ENCODE measurements around the gene NLRC5. TPM values are rescaled to one million over a fixed set of nuclear protein-coding genes. Genes with fewer than 3 reads are reported as not detected.

NLRC5 gene
- total and polyA plus RNA-seq, 9 of the 15 experiments (the other 6 are each of a cell fraction or from before 2014, with no cell fraction given), result 0.59 to 0.71 TPM; not detected in 7

DNA sequence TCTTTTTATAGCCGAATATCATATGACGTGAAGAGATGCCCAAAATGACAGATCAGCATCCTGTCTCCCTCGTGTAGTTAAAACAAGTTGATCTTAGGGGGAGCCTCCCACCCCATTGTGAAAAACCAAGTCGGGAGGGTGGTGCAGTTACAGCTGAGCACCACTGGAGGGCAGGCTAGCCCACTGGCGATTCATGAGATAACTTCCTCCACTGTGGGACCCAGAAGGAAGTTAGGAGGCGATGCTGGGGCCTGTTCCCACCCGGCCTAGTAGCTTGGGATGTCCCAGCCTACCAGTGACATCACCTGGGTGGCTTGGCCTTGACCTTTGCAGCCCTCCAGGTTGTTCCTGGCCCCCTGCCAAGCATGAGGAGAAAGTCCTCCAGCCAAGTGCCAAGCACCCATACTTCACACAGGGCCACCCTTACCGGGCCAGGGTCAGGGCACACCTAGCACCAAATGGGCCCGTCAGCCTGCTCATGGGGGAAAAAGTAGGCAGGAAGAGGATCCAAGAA is 95.0 kb downstream of the NLRC5 start (continued):
- TF ChIP-seq, protein P1, sequence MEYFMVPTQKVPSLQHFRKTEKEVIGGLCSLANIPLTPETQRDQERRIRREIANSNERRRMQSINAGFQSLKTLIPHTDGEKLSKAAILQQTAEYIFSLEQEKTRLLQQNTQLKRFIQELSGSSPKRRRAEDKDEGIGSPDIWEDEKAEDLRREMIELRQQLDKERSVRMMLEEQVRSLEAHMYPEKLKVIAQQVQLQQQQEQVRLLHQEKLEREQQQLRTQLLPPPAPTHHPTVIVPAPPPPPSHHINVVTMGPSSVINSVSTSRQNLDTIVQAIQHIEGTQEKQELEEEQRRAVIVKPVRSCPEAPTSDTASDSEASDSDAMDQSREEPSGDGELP (CRISPR knock-in tag; IDR thresholded peaks at IDR 0.05; ENCODE audit: borderline replicate concordance), result peak; percentile 52
- TF ChIP-seq CBFB (CRISPR knock-in tag; IDR thresholded peaks at IDR 0.05) (no peak), SREBF1 (IDR thresholded peaks at IDR 0.05; ENCODE audit: borderline replicate concordance, low read depth, low read length) (no peak), SIRT6 (IDR thresholded peaks at IDR 0.05; ENCODE audit: low read depth, low read length) (no peak), NFIX (CRISPR knock-in tag; IDR thresholded peaks at IDR 0.05; ENCODE audit: low read depth) (peak; percentile 50; the same call in 1 of the 2 replicates), SAFB (IDR thresholded peaks at IDR 0.05; ENCODE audit: borderline replicate concordance, low read depth, low read length) (no peak), POLR2H (tag; IDR thresholded peaks at IDR 0.05; ENCODE audit: low read depth) (no peak), ZNF384 (IDR thresholded peaks at IDR 0.05; ENCODE audit: low read depth, low read length) (0 out of 2 replicates have a peak, but pooled peaks have one; percentile 16), HLTF (IDR thresholded peaks at IDR 0.05) (no peak), ATF1 (CRISPR knock-in tag; IDR thresholded peaks at IDR 0.05) (no peak), ATF1 (tag; IDR thresholded peaks at IDR 0.05) (0 out of 2 replicates have a peak, but pooled peaks have one; percentile 16), EWSR1 (IDR thresholded peaks at IDR 0.05; ENCODE audit: borderline replicate concordance, low read depth, partially characterized antibody) (no peak), NFIC (IDR thresholded peaks at IDR 0.05) (peak; percentile 92), ETV1 (tag; conservative IDR thresholded peaks at IDR 0.05; ENCODE audit: low read depth) (0 out of 2 replicates have a peak, but pooled peaks have one; percentile 42), CSDE1 (IDR thresholded peaks at IDR 0.05) (no peak), ZNF347 (CRISPR knock-in tag; IDR thresholded peaks at IDR 0.05; ENCODE audit: low read depth) (no peak), ZNF316 (IDR thresholded peaks at IDR 0.05) (peak; percentile 60; the same call in 1 of the 2 replicates), PCBP1 (IDR thresholded peaks at IDR 0.05; ENCODE audit: low read depth, low read length, poor library complexity, severe bottlenecking) (no peak), MED1 (CRISPR knock-in tag; IDR thresholded peaks at IDR 0.05; ENCODE audit: borderline replicate concordance) (no peak)
- TF ChIP-seq, protein P2, sequence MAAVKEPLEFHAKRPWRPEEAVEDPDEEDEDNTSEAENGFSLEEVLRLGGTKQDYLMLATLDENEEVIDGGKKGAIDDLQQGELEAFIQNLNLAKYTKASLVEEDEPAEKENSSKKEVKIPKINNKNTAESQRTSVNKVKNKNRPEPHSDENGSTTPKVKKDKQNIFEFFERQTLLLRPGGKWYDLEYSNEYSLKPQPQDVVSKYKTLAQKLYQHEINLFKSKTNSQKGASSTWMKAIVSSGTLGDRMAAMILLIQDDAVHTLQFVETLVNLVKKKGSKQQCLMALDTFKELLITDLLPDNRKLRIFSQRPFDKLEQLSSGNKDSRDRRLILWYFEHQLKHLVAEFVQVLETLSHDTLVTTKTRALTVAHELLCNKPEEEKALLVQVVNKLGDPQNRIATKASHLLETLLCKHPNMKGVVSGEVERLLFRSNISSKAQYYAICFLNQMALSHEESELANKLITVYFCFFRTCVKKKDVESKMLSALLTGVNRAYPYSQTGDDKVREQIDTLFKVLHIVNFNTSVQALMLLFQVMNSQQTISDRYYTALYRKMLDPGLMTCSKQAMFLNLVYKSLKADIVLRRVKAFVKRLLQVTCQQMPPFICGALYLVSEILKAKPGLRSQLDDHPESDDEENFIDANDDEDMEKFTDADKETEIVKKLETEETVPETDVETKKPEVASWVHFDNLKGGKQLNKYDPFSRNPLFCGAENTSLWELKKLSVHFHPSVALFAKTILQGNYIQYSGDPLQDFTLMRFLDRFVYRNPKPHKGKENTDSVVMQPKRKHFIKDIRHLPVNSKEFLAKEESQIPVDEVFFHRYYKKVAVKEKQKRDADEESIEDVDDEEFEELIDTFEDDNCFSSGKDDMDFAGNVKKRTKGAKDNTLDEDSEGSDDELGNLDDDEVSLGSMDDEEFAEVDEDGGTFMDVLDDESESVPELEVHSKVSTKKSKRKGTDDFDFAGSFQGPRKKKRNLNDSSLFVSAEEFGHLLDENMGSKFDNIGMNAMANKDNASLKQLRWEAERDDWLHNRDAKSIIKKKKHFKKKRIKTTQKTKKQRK (IDR thresholded peaks at IDR 0.05; ENCODE audit: borderline replicate concordance, low read depth, low read length), result no peak
- TF ChIP-seq, protein P3, sequence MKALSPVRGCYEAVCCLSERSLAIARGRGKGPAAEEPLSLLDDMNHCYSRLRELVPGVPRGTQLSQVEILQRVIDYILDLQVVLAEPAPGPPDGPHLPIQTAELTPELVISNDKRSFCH (CRISPR knock-in tag; IDR thresholded peaks at IDR 0.05), result no peak
- TF ChIP-seq, protein P3 (tag; IDR thresholded peaks at IDR 0.05), result no peak
- TF ChIP-seq, protein P4, sequence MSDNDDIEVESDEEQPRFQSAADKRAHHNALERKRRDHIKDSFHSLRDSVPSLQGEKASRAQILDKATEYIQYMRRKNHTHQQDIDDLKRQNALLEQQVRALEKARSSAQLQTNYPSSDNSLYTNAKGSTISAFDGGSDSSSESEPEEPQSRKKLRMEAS (CRISPR knock-in tag; IDR thresholded peaks at IDR 0.05), result 0 out of 2 replicates have a peak, but pooled peaks have one; percentile 17
- TF ChIP-seq, protein P5, sequence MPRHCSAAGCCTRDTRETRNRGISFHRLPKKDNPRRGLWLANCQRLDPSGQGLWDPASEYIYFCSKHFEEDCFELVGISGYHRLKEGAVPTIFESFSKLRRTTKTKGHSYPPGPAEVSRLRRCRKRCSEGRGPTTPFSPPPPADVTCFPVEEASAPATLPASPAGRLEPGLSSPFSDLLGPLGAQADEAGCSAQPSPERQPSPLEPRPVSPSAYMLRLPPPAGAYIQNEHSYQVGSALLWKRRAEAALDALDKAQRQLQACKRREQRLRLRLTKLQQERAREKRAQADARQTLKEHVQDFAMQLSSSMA (CRISPR knock-in tag; IDR thresholded peaks at IDR 0.05), result no peak
